ENCODE measurements around the gene AKR1E2. TPM values are rescaled to one million over a fixed set of nuclear protein-coding genes. Genes with fewer than 3 reads are reported as not detected.
A peak's percentile ranks its signal among the peaks of the same experiment; 100 is the strongest.

Gene AKR1E2
- total and polyA plus RNA-seq, 4 donors = 1.5 to 7.5 (median 3.8) TPM

- Histone ChIP-seq H3K27ac (ENCODE audit: low read depth in 1 of 2, low read length in 1 of 2) (peak overlapping the region in 1 of 2 donors; percentile 22), H3K27me3 (ENCODE audit: control insufficient read depth in 3 of 3, insufficient read depth in 3 of 3, low read length in 2 of 3) (no peaks in the 10 kb centered on the region), H3K9me3 (ENCODE audit: control insufficient read depth in 4 of 4, insufficient read depth in 3 of 4, low read length in 3 of 4) (no peaks in the 10 kb centered on the region), H3K36me3 (ENCODE audit: control insufficient read depth in 4 of 4, insufficient read depth in 4 of 4, low read length in 4 of 4) (peaks cover 0 to 10% (median 4%) of the 10 kb centered on the region in 4 donors), H3K4me1 (ENCODE audit: control insufficient read depth in 5 of 5, insufficient read depth in 5 of 5, low read length in 5 of 5) (no peaks in the 10 kb centered on the region), H3K9ac (ENCODE audit: insufficient read depth in 1 of 2, low read length in 2 of 2) (no peak overlapping the region), H3K4me3 (no peak overlapping the region)
- TF ChIP-seq, protein P1, sequence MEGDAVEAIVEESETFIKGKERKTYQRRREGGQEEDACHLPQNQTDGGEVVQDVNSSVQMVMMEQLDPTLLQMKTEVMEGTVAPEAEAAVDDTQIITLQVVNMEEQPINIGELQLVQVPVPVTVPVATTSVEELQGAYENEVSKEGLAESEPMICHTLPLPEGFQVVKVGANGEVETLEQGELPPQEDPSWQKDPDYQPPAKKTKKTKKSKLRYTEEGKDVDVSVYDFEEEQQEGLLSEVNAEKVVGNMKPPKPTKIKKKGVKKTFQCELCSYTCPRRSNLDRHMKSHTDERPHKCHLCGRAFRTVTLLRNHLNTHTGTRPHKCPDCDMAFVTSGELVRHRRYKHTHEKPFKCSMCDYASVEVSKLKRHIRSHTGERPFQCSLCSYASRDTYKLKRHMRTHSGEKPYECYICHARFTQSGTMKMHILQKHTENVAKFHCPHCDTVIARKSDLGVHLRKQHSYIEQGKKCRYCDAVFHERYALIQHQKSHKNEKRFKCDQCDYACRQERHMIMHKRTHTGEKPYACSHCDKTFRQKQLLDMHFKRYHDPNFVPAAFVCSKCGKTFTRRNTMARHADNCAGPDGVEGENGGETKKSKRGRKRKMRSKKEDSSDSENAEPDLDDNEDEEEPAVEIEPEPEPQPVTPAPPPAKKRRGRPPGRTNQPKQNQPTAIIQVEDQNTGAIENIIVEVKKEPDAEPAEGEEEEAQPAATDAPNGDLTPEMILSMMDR (IDR thresholded peaks at IDR 0.05; ENCODE audit: control extremely low read depth, extremely low read depth) = no peak
- 85 to 90% methylated on average over 4 of the region's 4 CpGs for WGBS, 2 donors
- DNase-seq (no peak), ATAC-seq (ENCODE audit: insufficient read depth, low FRiP score) (no peak)
These were observed 13.3 kb downstream of the AKR1E2 start for GRCh38 chr10:4839353-4839752.

GRCh38 chr10:4840151-4840550, 14.1 kb downstream of the AKR1E2 start:
- peaks cover 0 to 10% (median 4%) of the 10 kb centered on the region in 4 donors for H3K36me3 ChIP-seq (ENCODE audit: control insufficient read depth in 4 of 4, insufficient read depth in 4 of 4, low read length in 4 of 4)
- no peak overlapping the region for H3K9ac ChIP-seq (ENCODE audit: insufficient read depth in 1 of 2, low read length in 2 of 2)
- DNase-seq (no peak), ATAC-seq (ENCODE audit: insufficient read depth, low FRiP score) (no peak)
- no peaks in the 10 kb centered on the region for H3K9me3 ChIP-seq (ENCODE audit: control insufficient read depth in 4 of 4, insufficient read depth in 3 of 4, low read length in 3 of 4)
- H3K4me3 ChIP-seq = no peak overlapping the region
- TF ChIP-seq, protein P1 (IDR thresholded peaks at IDR 0.05; ENCODE audit: control extremely low read depth, extremely low read depth) = no peak
- no peaks in the 10 kb centered on the region for H3K4me1 ChIP-seq (ENCODE audit: control insufficient read depth in 5 of 5, insufficient read depth in 5 of 5, low read length in 5 of 5)
- no peaks in the 10 kb centered on the region for H3K27me3 ChIP-seq (ENCODE audit: control insufficient read depth in 3 of 3, insufficient read depth in 3 of 3, low read length in 2 of 3)
- 88 to 95% methylated on average over 2 of the region's 2 CpGs for WGBS, 2 donors
- no peak overlapping the region for H3K27ac ChIP-seq (ENCODE audit: low read depth in 1 of 2, low read length in 1 of 2)

DNA sequence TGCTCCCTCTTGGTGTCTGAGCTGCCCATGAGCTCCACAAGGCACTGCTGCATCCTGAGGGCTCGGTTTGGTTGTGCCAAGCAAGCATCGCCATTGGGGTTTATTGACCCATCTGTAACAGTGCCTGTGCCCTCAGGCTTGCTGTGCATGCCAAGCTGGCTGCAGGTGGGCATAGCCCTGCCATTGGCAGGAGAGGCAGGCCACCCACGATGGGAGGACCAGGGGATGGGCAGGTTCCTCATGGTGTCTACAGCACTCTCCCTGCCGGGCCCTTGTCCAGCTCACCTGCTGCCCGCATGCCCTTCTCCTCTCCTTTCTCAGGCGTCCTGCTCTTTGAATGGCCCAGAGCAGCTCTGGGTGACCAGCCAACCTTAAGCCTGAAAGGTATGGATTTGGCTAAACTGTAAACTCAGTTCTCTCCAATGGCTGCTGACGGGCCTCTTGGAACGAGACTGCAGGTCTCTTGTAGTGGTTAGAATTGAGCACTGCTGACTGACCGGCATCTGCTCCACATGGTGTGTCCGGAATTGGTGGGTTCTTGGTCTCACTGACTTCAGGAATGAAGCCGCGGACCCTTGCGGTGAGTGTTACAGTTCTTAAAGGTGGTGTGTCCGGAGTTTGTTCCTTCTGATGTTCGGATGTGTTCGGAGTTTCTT, 17.6 kb downstream of the AKR1E2 start:
- ATAC-seq (ENCODE audit: insufficient read depth, low FRiP score) = no peak
- WGBS, 2 donors = 92 to 95% methylated on average over 16 of the region's 16 CpGs

More for the DNA sequence above, 17.6 kb downstream of the AKR1E2 start:
- Histone ChIP-seq H3K9me3 (ENCODE audit: control insufficient read depth in 4 of 4, insufficient read depth in 3 of 4, low read length in 3 of 4) (no peaks in the 10 kb centered on the region), H3K27ac (ENCODE audit: low read depth in 1 of 2, low read length in 1 of 2) (no peak overlapping the region), H3K36me3 (ENCODE audit: control insufficient read depth in 4 of 4, insufficient read depth in 4 of 4, low read length in 4 of 4) (peaks cover 0 to 7% (median 2%) of the 10 kb centered on the region in 4 donors), H3K9ac (ENCODE audit: insufficient read depth in 1 of 2, low read length in 2 of 2) (no peak overlapping the region), H3K27me3 (ENCODE audit: control insufficient read depth in 3 of 3, insufficient read depth in 3 of 3, low read length in 2 of 3) (no peaks in the 10 kb centered on the region), H3K4me3 (no peak overlapping the region), H3K4me1 (ENCODE audit: control insufficient read depth in 5 of 5, insufficient read depth in 5 of 5, low read length in 5 of 5) (no peaks in the 10 kb centered on the region)
- TF ChIP-seq, protein P1 (IDR thresholded peaks at IDR 0.05; ENCODE audit: control extremely low read depth, extremely low read depth) = no peak
- DNase-seq = no peak

All from lung (tissue), 12 donors.